ENCODE results near the gene CST5. TPM values are rescaled to one million over a fixed set of nuclear protein-coding genes. Genes with fewer than 3 reads are reported as not detected.

The CST5 gene, protein sequence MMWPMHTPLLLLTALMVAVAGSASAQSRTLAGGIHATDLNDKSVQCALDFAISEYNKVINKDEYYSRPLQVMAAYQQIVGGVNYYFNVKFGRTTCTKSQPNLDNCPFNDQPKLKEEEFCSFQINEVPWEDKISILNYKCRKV
- total RNA-seq: not detected
- polyA plus RNA-seq: not detected
- long read RNA-seq, donor 1: 0 reads
- long read RNA-seq, donor 2: 0 reads
- long read RNA-seq, donor 3: 0 reads

DNA sequence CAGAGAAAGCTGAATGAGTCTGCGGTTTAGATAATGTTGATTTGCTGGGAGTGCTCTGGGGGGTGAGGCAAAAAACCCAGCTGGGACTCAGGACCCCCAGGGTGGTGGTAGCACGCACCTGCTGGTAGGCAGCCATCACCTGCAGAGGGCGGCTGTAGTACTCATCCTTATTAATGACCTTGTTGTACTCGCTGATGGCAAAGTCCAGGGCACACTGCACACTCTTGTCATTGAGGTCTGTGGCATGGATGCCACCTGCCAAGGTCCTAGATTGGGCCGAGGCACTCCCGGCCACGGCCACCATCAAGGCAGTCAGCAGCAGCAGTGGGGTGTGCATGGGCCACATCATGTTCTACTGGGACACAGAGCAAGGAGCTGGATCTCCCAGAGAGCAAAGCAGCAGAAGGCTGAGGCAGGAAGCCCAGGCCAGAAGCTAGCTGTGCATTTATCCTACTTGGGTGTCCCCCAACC lies at the start of gene CST5:
Gene CST5, minus strand, starts transcription at position 421 of the 471 bp plus-strand sequence. Its CDS starts 72 bp downstream, at position 349.
- H3K36me3 ChIP-seq: no peaks in the 10 kb centered on the region
- H3K9me3 ChIP-seq: no peaks in the 10 kb centered on the region
- H3K27me3 ChIP-seq: peaks cover 0 to 4% (median 0%) of the 10 kb centered on the region in 9 donors
- DNase-seq (no peak), ATAC-seq (no peak)
- intact Hi-C loops (cut with DNase I): loop anchor here in 1 of 10 donors (10.0 kb wide), 1 partner anchor 65 kb away; no protein-coding TSS in a partner anchor
- H3K4me3 ChIP-seq: no peak within 1 kb of the TSS
- 85 to 93% (median 88%) methylated on average over 7 of the region's 7 CpGs for WGBS, 4 donors
- no peak for TF ChIP-seq POLR2A (IDR thresholded peaks at IDR 0.05)
- TF ChIP-seq, protein P1, sequence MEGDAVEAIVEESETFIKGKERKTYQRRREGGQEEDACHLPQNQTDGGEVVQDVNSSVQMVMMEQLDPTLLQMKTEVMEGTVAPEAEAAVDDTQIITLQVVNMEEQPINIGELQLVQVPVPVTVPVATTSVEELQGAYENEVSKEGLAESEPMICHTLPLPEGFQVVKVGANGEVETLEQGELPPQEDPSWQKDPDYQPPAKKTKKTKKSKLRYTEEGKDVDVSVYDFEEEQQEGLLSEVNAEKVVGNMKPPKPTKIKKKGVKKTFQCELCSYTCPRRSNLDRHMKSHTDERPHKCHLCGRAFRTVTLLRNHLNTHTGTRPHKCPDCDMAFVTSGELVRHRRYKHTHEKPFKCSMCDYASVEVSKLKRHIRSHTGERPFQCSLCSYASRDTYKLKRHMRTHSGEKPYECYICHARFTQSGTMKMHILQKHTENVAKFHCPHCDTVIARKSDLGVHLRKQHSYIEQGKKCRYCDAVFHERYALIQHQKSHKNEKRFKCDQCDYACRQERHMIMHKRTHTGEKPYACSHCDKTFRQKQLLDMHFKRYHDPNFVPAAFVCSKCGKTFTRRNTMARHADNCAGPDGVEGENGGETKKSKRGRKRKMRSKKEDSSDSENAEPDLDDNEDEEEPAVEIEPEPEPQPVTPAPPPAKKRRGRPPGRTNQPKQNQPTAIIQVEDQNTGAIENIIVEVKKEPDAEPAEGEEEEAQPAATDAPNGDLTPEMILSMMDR (IDR thresholded peaks at IDR 0.05): no peak
- no peak within 1 kb of the TSS for H3K27ac ChIP-seq
- no peaks in the 10 kb centered on the region for H3K4me1 ChIP-seq

DNA sequence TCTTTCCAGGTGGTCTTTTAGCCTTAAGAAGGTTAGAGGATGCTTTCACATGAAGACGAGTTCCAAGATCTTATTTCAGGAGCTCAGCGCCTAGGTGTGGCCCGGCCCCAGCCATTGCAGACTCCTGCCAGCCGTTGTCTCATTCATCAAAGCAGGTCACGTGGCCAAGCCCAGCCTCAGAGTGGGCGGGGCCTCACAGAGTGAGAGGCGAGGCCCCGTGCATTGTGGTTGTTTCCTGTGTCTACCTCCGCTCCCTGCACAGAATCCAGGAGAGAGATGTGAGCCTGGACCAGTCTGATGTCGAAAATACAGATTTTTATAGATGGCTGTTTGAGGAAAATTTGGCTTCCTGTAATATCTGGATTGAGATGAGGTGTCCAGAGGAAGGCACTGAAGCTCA lies 49.2 kb upstream of the CST5 start:
- Histone ChIP-seq H3K9me3 (no peaks in the 10 kb centered on the region), H3K36me3 (no peaks in the 10 kb centered on the region), H3K27me3 (peaks cover 0 to 12% (median 0%) of the 10 kb centered on the region in 9 donors), H3K4me1 (no peaks in the 10 kb centered on the region), H3K27ac (no peak overlapping the region), H3K4me3 (no peak overlapping the region)
- DNase-seq (no peak), ATAC-seq (no peak)
- intact Hi-C loops (cut with DNase I): no loop called here
- 62 to 75% (median 70%) methylated on average over 8 to 10 of the region's 10 CpGs for WGBS, 4 donors
- no peak for TF ChIP-seq POLR2A (IDR thresholded peaks at IDR 0.05)
- TF ChIP-seq, protein P1 (IDR thresholded peaks at IDR 0.05): no peak

DNA sequence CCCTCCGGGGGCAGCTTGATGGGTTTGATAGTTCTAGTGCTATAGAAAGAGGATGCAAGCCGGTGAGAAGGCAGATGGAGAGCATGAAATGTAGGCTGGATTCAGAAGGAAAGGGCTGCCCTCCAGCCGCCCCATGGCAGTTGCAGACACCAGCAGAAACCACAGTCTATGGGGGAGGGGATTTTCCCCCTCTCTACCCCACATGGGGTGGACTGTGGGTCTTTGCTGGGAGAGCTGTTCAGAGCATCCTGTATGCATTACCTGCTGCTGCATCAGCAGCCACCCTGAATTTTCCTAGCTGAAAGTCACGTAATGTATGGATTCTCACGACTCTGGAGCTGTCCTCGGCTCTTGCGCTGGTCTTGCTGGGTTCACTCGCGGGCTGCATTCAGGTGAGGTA lies 48.8 kb upstream of the CST5 start:
- H3K4me1 ChIP-seq: no peaks in the 10 kb centered on the region
- DNase-seq: no peak
- no peak overlapping the region for H3K4me3 ChIP-seq
- H3K27me3 ChIP-seq: peaks cover 0 to 12% (median 0%) of the 10 kb centered on the region in 9 donors
- H3K9me3 ChIP-seq: no peaks in the 10 kb centered on the region
- no peaks in the 10 kb centered on the region for H3K36me3 ChIP-seq
- TF ChIP-seq, protein P1 (IDR thresholded peaks at IDR 0.05): no peak
- TF ChIP-seq POLR2A (IDR thresholded peaks at IDR 0.05): no peak
- 85 to 93% (median 87%) methylated on average over 5 to 9 of the region's 9 CpGs for WGBS, 4 donors
- no peak for ATAC-seq
- H3K27ac ChIP-seq: no peak overlapping the region
- intact Hi-C loops (cut with DNase I): no loop called here

DNA sequence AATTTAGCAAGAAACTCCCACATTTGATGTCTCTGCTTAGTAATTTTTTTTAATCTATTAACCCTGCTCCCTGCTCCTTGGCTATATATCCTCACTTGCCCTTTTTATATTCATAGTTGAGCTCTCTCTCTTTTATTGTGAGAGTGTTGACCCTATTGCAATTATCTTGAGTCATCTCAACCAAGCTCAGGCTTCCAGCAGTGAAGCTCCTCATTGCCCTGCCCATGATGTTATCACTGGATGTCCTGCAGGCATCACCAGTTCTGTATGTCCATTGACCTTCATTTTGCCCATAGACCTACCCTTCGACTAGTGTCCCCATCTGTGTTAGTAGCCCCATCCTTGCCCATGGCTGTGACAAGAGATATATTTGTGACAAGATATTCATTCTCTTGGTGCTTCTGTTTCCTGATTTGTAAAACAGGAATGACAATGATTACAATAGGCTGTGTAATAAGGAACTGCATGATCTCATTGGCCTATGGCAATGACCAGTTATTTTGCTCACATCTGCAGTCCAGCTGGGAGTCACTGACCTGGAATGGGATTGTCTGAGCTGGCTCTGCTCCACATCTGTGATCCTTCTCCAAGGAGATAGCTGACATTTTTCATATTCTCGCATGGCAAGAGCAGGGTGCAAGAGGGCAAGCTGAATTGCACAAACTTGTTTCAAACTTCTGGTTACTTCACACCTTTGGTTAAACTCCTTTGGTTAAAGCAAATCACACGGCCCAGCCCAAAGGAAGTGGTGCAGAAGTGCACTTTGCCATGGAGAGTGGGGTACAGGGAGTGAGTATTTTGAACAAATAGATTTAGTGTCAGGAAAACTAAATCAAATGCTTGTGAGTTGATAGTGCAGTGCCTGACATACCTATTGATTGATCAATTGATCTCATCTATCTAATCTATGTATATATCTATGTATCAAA lies 47.7 kb upstream of the CST5 start:
- ATAC-seq (no peak), DNase-seq (no peak)
- Histone ChIP-seq H3K4me1 (no peaks in the 10 kb centered on the region), H3K4me3 (no peak overlapping the region), H3K27me3 (peaks cover 0 to 12% (median 0%) of the 10 kb centered on the region in 9 donors), H3K36me3 (no peaks in the 10 kb centered on the region), H3K27ac (no peak overlapping the region), H3K9me3 (no peaks in the 10 kb centered on the region)
- intact Hi-C loops (cut with DNase I): no loop called here
- WGBS, 4 donors: 50 to 68% (median 59%) methylated on average over 3 of the region's 3 CpGs
- TF ChIP-seq POLR2A (IDR thresholded peaks at IDR 0.05): no peak
- TF ChIP-seq, protein P1 (IDR thresholded peaks at IDR 0.05): no peak

Measured in heart left ventricle (tissue), 16 donors.